Retinal pigment epithelial cell (primary cell): ENCODE measurements around the gene ZNF385A.
A peak's percentile ranks its signal among the peaks of the same experiment; 100 is the strongest.

Experiments used
- DNase-seq: peaks from one replicate; pipeline ENCODE4 v3.0.0-alpha.2; 2010; ENCODE audit warnings: low read depth
- H3K4me3 ChIP-seq: 2 replicates; pipeline ENCODE4 v1.5.1; 2011; ENCODE audit warnings: mild to moderate bottlenecking, low read length, control low read depth, moderate library complexity
- TF ChIP-seq, protein P1 (sequence below): conservative IDR thresholded peaks from 2 replicates; pipeline ENCODE4 v1.5.1; 2011; ENCODE audit warnings: low read depth, low read length, control low read depth, inconsistent platforms

The ZNF385A gene

DNA sequence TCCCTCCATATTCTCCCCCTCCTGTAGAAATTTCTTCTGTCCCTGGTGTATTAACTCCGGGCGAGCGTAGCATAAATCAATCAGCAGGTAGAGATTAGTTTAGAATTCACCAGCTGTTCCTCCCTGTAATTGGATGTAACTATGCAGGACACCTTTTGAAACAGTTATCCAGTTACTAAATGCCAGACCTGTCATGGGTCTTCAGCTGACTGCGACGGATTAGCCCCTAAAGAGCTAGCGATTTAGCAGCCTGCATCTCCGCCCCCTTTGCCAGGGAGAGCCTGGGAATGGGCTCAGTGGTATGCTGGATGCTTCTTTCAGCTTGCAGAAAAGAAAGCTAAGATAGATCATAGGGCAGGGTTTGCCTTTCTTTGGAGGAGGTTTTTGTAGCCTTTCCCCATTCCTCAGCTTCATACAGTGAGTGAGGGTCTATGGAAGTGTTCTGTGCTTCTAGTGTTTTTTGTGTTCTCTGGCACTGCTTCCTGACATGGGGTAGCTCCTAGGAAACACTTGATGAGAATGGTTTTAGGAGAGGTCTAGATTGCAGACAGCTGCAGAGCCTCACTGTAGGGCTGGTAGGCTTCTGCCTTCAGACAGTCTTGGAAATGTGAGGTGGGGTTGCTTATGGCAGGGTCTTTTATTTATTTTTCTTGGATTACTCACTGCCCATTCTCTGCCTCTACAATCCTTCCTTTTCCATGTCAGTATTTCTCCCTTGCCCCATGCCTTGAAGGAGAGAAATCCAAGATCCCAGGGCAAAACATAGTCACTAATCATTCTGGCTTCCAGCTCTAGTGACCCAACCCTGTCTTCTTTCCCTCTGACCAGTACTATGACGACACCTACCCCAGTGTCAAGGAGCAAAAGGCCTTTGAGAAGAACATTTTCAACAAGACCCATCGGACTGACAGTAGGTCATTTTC is 42.9 kb downstream of the ZNF385A start:
- TF ChIP-seq, protein P1, sequence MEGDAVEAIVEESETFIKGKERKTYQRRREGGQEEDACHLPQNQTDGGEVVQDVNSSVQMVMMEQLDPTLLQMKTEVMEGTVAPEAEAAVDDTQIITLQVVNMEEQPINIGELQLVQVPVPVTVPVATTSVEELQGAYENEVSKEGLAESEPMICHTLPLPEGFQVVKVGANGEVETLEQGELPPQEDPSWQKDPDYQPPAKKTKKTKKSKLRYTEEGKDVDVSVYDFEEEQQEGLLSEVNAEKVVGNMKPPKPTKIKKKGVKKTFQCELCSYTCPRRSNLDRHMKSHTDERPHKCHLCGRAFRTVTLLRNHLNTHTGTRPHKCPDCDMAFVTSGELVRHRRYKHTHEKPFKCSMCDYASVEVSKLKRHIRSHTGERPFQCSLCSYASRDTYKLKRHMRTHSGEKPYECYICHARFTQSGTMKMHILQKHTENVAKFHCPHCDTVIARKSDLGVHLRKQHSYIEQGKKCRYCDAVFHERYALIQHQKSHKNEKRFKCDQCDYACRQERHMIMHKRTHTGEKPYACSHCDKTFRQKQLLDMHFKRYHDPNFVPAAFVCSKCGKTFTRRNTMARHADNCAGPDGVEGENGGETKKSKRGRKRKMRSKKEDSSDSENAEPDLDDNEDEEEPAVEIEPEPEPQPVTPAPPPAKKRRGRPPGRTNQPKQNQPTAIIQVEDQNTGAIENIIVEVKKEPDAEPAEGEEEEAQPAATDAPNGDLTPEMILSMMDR = no peak
- DNase-seq = no peak
- H3K4me3 ChIP-seq = no peak overlapping the region

DNA sequence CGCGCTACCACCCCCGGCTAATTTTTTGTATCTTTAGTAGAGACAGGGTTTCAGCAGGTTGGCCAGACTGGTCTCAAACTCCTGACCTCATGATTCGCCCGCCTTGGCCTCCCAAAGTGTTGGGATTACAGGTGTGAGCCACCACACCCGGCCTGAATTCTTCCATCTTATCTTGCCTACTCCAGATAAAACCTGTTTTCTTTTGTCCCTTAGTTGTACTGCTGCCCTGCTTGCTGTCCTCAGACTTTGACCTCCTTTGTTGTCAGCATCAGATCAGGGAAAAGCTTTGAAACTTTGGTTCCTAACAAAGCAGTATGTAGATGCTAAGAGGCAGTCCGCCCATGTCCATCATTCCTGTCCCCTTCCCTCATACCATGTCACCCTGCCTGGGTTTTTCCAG is 43.7 kb downstream of the ZNF385A start:
- no peak overlapping the region for H3K4me3 ChIP-seq
- TF ChIP-seq, protein P1 = no peak
- no peak for DNase-seq

DNA sequence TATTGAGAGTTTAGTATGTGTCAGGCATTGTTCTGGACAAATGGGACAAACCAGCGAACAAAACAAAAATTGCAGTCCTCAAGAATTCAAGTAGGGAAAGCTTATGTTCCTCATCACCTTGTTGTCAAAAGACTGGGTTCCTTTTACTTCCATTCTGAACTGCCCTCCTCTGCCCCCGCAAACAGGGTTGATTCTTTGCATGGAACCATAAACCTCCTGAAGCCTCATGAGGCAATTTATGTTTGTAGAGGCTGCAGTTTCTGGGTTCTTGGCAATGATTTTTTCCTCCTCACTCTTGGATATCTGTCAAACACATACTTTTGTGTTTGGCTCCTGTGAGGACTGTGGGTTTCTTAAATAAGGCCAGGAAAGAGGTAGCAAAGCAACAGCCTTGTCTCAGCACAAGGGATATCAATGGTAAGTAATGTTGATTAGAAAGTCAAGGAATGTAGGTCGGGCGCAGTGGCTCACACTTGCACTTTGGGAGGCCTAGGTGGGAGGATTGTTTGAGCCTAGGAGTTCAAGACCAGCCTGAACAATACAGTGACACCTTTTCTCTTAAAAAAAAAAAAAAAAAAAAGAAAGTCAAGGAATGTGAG is 45.7 kb downstream of the ZNF385A start:
- H3K4me3 ChIP-seq = no peak overlapping the region
- TF ChIP-seq, protein P1 = no peak
- no peak for DNase-seq

DNA sequence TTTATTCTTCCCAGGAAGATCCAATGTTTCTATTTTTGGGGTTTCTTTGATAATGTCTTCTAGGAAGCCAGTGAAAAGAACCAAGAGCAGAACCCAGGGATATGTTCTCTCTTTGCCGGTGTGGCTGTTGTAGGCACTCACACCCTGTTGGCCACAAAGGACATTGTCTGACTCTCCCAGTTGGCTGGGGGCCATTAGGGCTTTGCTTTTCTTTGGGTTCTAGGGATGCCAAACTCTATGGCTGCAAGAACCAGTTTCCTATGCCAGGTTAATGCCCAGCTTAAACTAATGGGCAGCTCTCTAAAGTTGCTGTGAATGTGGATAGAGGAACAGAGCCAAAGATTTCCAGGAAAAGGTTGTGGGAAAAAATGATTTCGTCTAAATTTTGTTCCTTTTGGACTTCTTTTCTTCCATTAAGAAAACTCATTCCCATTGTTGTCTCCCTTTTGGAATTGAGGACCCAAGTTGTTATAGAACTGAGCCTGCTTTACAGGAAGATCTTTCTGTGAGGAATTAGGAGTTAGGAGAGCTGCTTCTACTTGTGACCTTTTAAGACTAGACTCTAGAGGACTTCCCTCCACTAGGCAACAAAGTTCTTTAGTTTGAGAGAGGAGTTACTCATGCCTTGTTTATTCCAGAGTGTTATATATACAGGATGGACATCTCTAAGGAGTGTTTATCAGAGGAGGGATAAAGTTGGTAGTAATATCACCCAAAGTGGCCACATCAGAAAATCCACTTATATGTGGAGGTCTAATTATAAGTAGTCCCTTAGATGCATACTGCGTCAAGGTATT is 46.5 kb downstream of the ZNF385A start:
- no peak for DNase-seq
- no peak overlapping the region for H3K4me3 ChIP-seq
- TF ChIP-seq, protein P1 = no peak

DNA sequence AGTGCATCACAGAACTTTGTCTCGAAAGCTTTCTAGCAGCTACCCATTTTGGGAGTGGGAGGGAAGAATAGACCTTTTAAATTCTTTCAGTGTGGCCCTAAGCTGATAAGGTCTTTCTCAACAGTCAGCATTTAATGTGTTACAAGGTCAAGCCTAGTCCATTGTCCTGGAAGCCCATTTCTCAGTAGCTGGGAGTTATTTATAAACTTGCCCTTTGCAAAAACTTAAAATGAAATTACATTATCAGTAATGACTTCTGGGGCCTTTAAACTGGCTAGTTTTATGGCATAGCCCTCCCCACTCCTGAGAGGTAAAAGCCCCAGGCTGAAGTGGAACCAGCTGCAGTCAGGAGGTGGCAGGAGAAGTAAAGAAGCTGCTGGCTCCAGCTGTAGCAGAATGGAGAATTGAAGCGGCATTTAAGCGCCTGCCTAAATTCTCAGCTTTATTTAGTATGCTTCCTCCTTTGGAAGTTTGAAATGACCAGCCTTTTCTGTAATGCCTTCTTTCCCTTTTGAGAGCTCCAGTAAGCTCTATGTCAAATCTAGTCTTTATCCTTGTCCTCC is 47.2 kb downstream of the ZNF385A start:
- DNase-seq = no peak
- TF ChIP-seq, protein P1 = peak; percentile 12
- H3K4me3 ChIP-seq = no peak overlapping the region

DNA sequence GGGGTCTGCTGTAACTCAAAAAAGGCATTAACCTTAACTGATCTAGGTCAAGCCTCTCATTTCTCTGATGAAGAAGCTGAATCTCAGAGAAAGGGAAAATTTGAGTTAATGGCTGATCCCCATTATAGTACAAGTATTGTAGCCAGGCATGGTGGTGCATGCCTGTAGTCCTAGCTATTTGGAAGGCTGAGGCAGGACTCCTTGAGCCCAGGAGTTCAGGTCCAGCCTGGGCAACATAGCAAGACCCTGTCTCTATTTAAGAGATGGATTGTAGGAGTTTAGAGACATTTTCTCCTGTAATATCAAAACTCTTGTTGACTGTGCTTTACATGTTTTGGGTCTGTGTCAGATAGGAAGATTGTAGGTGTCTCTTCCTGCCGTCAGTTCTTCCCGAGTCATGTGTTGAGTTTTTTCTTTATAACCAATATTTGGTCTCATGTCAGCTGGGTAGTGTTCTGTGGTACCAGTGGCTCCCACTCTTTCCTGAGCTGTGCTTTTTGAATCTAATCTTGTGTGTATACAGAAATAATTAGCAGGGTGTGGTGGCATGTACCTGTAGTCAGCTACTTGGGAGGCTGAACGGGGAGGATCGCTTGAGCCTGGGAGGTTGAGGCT is 51.0 kb downstream of the ZNF385A start:
- TF ChIP-seq, protein P1 = no peak
- no peak for DNase-seq
- H3K4me3 ChIP-seq = no peak overlapping the region
